Stimulated activated naive CD4-positive, alpha-beta T cell (primary cell): ENCODE results near the gene ZFP36L2.
A peak's percentile ranks its signal among the peaks of the same experiment; 100 is the strongest.

ENCODE experiments used
- DNase-seq, 6 experiments: peaks; one replicate each; lab custom pipeline; 2025; lab: John Stamatoyannopoulos, UW

The ZFP36L2 gene

GRCh38 chr2:43246641-43247040, 20.2 kb upstream of the ZFP36L2 start:
- DNase-seq = no peak

- no peak for DNase-seq
Observed at GRCh38 chr2:43241558-43241957, 15.2 kb upstream of the ZFP36L2 start.

DNA sequence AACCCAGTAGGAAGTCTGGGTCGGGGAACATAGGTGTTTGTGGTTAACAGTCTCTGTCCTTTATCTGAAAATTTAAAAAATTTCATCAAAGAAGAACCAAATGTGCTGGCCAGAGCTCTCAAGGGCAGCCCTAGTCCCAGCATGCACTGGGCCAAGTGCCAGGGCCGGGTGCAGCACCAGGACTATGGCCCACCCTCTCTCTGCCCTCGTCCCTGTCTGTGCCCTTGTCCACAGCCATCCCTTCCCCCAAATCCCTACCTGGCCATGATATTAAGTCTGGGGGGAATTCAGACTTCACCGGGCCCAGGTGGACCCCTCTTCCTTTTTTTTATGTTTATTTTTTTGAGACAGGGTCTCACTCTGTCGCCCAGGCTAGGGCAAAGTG, 14.4 kb upstream of the ZFP36L2 start:
- DNase-seq = no peak

DNA sequence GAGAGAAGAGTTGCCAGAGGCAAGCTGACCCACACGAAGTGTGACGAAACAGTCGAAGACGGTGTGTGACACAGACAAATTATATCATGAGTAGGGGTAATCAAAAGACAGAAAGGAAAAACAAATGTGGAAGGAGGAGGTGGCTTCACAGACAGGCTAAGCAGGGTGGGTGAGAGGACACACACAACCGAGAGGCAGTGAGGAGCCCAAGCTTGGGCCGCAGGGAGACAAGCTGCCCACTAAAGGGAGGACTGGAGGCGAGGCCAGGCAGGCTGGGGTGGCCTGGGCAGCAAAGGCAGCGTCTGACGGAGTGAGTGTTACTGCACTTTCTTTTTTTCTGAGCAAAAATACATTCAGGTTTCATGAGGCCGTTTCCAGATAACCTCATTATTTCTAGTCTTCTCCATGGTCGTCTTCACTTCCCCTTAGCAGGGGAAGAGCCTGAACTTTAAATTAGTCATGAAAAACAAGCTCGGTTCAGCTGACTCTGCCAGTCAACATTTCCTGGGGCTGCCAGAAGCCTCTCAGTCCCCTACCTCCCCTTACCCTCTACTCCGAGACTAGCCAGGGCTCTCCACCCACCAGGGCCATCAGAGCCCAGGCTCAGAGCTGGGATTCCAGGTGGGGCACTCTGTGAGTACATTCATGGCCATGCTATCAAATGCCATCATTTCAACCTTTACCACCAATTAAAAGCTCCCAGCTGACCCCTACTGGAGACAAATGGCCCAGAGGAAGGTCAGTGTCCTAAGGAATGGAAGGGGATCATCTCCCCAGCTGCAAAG, 13.8 kb upstream of the ZFP36L2 start:
- DNase-seq = no peak

GRCh38 chr2:43238813-43239212, 12.4 kb upstream of the ZFP36L2 start:
- DNase-seq = no peak

GRCh38 chr2:43238176-43238575, 11.8 kb upstream of the ZFP36L2 start:
- DNase-seq = no peak

- no peak for DNase-seq
Observed at GRCh38 chr2:43233218-43234212, 7.1 kb upstream of the ZFP36L2 start.

- no peak for DNase-seq
Observed at GRCh38 chr2:43230951-43231827, 4.8 kb upstream of the ZFP36L2 start.

DNA sequence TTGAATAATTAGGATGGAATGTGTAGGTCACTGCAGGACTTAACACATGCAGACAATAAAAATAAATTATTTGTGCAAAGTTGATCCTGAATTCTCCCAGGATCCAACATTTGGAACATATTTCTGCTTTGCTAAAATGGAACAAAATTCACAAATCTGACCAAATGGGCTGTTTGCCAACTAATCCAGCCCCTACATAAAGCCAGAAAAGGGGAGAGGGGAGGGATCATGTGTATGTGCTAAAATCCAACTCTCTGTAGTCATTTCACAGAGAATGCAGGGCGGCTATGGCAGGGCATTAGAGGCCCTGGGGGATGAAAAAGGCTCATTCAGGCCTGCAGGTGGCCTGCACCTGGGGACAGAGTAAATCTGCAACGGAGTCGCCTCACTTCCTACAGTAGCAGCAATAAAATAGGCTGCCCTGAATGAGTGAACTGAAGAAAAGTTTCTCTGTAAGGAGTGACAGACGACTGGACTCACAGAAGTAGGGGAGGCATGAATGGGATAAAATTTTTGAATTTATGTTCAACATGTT, 4.0 kb upstream of the ZFP36L2 start:
- no peak for DNase-seq

GRCh38 chr2:43228756-43229659, 2.6 kb upstream of the ZFP36L2 start:
- peak in 1 of 6 experiments; percentile 15 for DNase-seq

DNA sequence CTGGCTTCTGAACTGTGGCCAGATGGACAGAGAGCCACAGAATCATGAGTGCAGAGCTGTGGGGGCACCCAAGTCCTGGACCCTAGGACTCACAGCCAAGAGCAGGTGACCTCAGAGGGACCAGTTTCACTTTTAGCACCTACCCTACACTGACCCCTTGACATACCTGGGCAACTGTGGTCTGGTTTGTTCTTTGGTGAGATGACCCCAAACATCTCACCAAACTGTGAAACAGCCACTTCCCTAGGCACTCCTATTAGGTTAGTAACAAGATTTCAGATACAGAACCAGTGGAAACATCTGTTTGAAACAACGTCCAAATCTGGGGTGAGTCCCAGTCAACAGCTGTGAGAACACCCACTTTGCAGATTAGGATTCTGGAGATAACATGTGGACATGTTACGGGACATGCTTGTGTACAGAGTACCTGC, 1.9 kb upstream of the ZFP36L2 start:
- DNase-seq = no peak

GRCh38 chr2:43227830-43228281, 1.4 kb upstream of the ZFP36L2 start:
- no peak for DNase-seq

GRCh38 chr2:43226955-43227829, 786 bp upstream of the ZFP36L2 start:
- DNase-seq = peak; percentile 48 to 68 (median 66)

GRCh38 chr2:43225788-43226557, 433 bp downstream of the ZFP36L2 start:
- peak in 4 of 6 experiments; percentile 61 to 80 (median 72) for DNase-seq

- peak; percentile 66 to 86 (median 69) for DNase-seq
Observed at GRCh38 chr2:43225093-43225787, 1.2 kb downstream of the ZFP36L2 start.

DNA sequence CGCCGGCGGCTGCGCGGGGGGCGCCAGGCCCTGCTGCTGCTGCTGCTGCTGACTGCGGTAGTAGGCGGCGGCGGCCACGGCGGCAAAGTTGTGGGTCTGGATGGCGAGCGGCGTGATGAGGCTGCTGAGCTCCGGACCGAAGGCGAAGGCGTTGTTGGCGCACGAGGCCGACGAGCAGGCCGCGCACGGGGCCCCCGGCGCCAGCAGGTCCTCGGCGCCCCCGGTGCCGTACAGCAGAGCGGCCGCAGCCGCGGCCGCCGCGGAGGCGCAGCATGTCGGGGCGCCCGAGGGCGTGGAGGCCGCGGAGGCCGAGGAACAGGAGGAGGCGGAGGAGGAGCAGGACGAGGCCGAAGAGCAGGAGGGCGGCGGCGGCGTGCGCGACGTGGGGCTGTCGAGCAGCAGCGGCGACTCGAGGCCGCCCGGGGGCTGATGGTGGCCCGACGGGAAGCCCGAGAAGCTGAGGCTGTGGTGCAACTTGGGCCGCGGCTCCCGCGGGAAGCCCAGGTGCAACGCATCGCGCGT, 1.8 kb downstream of the ZFP36L2 start:
- peak in 5 of 6 experiments; percentile 43 to 88 (median 59) for DNase-seq

DNA sequence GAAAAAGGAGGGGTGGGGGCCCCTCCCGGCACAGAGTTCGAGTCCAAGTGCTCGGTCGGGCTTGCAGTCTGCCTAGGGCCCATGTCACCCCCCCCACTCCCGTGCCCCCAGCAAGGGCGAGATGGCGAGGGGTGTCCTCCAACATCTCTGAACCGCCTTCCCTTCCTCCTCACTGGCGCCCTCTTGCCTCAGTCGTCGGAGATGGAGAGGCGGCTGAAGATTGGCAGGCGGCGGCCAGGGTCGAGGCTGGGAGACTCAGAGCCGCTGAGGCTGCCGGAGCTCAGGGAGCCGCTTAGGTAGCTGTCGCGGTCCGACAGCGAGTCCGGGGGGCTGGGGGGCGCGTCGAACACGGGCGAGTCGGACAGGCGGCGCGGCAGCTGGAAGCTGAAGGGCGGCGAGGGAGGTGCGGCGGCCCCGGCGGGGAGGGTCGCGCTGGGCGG, 2.3 kb downstream of the ZFP36L2 start:
- DNase-seq = peak; percentile 56 to 88 (median 66)
